Activated naive CD8-positive, alpha-beta T cell treated with anti-CD3 and anti-CD28 coated beads, Interleukin-2, amount 10 ng/mL, durations not matched to agents 7 days and 5 days (primary cell): ENCODE data around the gene GINS3. TPM values are rescaled to one million over a fixed set of nuclear protein-coding genes. Genes with fewer than 3 reads are reported as not detected.
"Not testable (repeated sequence)": the region's sequence is repeated elsewhere in the genome, so short reads cannot be mapped to it uniquely, and the experiment has no call there.

Experiments used
- ATAC-seq: fragments of 150-1000 bp; cut with Tn5 transposase; one replicate; pipeline ENCODE4 v1.10.0; 2021; ENCODE audit warnings: low read depth, moderate library complexity
- POLR2A ChIA-PET: fragments of 350-600 bp; sonication (Branson Sonifier 250); formaldehyde crosslinking; loops from one replicate; lab custom pipeline; 2021; ENCODE audit warnings: antibody characterized with exemption; lab: Charles Lee
- DNase-seq: peaks from one replicate; pipeline ENCODE4 v3.0.0; 2021
- H3K27ac Mint-ChIP-seq: one replicate; pipeline ENCODE4 v1.8.0; 2022; ENCODE audit warnings: mild to moderate bottlenecking, mixed read lengths
- H3K27me3 Mint-ChIP-seq: one replicate; pipeline ENCODE4 v1.8.0; 2022; ENCODE audit warnings: mild to moderate bottlenecking, moderate library complexity, mixed read lengths
- H3K36me3 Mint-ChIP-seq: one replicate; pipeline ENCODE4 v1.8.0; 2021; ENCODE audit warnings: mild to moderate bottlenecking, mixed read lengths
- H3K4me1 Mint-ChIP-seq: one replicate; pipeline ENCODE4 v1.8.0; 2021; ENCODE audit warnings: mixed read lengths
- H3K4me3 Mint-ChIP-seq: one replicate; pipeline ENCODE4 v1.8.0; 2022; ENCODE audit warnings: mild to moderate bottlenecking, moderate library complexity, mixed read lengths
- H3K9me3 Mint-ChIP-seq: one replicate; pipeline ENCODE4 v1.8.0; 2021; ENCODE audit warnings: mixed read lengths
- total RNA-seq, 2 experiments: library from RNA; stranded (reverse); gene quantifications; one replicate each; pipeline ENCODE4 v1.2.3, GENCODE V29; 2021

GINS3 gene
- total RNA-seq, 2 experiments from 2014 or later, result 10.2 to 11.1 TPM

DNA sequence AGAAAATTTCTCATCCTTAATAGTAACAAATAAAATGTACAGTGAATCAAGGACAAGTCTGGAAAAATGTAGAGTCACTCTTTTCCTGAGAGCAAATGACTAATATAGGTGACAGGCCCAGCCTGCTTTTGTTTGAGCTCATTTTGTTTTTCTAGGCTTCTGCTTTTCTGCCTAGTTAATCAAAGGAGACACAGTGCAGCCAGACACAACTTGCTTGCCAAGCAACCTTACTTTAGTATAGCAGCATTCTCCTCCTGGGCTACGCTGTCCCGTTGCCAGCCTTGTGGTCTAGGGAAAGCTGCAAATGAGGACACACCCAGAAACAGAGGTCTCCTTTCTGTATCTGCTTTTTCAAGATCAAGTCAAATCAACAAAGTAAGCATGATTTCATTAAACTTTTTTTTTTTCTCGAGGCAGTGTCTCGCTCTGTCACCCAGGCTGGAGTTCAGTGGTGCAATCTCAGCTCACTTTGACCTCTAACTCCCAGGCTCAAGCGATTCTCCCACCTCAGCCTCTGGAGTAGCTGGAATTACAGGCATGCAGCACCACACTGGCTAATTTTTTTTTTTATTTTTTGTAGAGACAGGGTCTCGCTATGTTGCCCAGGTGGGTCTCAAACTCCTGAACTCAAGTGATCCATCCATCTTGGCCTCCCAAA is 17.2 kb downstream of the GINS3 start:
- POLR2A ChIA-PET, result no interaction called here
- Mint-ChIP-seq H3K9me3 (no peaks in the 10 kb centered on the region), H3K27me3 (peaks cover 2% of the 10 kb centered on the region), H3K27ac (no peak overlapping the region), H3K36me3 (peaks cover 2% of the 10 kb centered on the region), H3K4me3 (no peak overlapping the region), H3K4me1 (no peaks in the 10 kb centered on the region)
- DNase-seq (no peak), ATAC-seq (no peak)

GRCh38 chr16:58411336-58411735 is 19.1 kb downstream of the GINS3 start:
- H3K27ac Mint-ChIP-seq, result no peak overlapping the region
- POLR2A ChIA-PET, result no interaction called here
- H3K36me3 Mint-ChIP-seq, result peaks cover 1% of the 10 kb centered on the region
- H3K4me3 Mint-ChIP-seq, result no peak overlapping the region
- no peak for ATAC-seq
- peaks cover 3% of the 10 kb centered on the region for H3K27me3 Mint-ChIP-seq
- no peaks in the 10 kb centered on the region for H3K4me1 Mint-ChIP-seq
- no peaks in the 10 kb centered on the region for H3K9me3 Mint-ChIP-seq
- no peak for DNase-seq

DNA sequence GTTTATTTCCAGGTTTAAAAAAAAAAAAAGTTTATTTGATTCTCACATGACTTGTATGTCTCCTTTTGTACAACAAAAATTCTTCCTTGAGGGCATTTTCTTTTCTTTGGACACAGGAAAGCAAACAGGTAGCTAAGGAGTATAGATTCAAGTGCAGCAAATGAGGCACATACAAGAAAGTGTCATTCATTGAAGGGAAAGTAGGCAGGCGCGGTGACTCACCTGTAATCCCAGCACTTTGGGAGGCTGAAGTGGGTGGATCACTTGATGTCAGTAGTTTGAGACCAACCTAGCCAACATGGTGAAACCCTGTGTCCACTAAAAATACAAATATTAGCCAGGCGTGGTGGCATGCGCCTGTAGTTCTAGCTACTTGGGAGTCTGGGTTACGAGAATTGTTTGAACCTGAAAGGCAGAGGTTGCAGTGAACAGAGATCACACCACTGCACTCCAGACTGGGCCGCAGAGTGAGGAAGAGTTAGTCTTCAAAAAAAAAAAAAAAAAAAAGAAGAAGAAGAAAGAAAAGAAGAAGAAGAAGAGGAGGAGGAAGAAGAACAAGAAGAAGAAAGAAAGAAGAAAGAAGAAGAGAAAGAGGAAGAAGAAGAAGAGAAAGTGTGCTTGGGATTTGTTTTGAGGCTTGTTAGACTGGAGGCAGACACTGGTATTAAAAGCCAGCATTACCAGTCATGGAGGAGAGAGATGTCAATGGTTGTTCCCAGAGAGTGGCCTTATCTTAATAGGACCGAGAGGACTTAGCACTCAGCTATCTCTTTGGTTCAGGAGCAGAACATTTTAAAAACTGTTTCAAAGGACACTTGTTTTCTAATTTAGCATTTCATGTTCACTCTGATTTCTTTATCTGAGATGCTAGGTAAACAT is 19.7 kb downstream of the GINS3 start:
- DNase-seq (no peak), ATAC-seq (no peak)
- H3K4me3 Mint-ChIP-seq, result no peak overlapping the region
- no peak overlapping the region for H3K27ac Mint-ChIP-seq
- H3K4me1 Mint-ChIP-seq, result no peaks in the 10 kb centered on the region
- POLR2A ChIA-PET, result no interaction called here
- H3K27me3 Mint-ChIP-seq, result peaks cover 3% of the 10 kb centered on the region
- no peaks in the 10 kb centered on the region for H3K9me3 Mint-ChIP-seq
- no peaks in the 10 kb centered on the region for H3K36me3 Mint-ChIP-seq

- POLR2A ChIA-PET, H3K27ac Mint-ChIP-seq: not testable (repeated sequence)
Observed at GRCh38 chr16:58412615-58412970, 20.3 kb downstream of the GINS3 start.

DNA sequence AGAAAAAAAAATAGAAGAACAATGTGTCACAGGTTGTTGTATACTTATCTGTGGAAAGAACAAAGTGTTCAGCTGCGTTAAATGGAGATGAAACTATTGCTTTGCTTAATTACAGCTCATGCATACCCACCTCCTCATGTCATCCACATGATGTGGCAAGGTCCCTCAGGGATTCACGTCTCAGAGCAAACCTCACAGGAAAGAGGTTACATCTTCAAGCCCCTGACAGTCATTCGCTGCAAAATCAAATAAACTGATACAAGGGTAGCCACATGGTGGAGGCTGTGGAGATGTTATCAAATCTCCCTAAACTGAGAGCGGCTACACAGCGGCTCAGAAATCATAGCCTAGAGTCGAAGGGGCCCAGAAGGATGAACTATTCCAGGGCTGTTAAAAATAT is 21.1 kb downstream of the GINS3 start:
- no peak overlapping the region for H3K4me3 Mint-ChIP-seq
- DNase-seq (no peak), ATAC-seq (no peak)
- no peaks in the 10 kb centered on the region for H3K4me1 Mint-ChIP-seq
- H3K9me3 Mint-ChIP-seq, result no peaks in the 10 kb centered on the region
- no peak overlapping the region for H3K27ac Mint-ChIP-seq
- H3K36me3 Mint-ChIP-seq, result no peaks in the 10 kb centered on the region
- POLR2A ChIA-PET, result no interaction called here
- H3K27me3 Mint-ChIP-seq, result peaks cover 3% of the 10 kb centered on the region

More at GRCh38 chr16:58412615-58412970, 20.3 kb downstream of the GINS3 start:
- not testable (repeated sequence) for H3K27me3 Mint-ChIP-seq, H3K4me3 Mint-ChIP-seq, H3K9me3 Mint-ChIP-seq, H3K4me1 Mint-ChIP-seq, DNase-seq, H3K36me3 Mint-ChIP-seq, ATAC-seq

- POLR2A ChIA-PET, result no interaction called here
- Mint-ChIP-seq H3K9me3 (no peaks in the 10 kb centered on the region), H3K27ac (no peak overlapping the region), H3K4me1 (no peaks in the 10 kb centered on the region), H3K27me3 (peaks cover 3% of the 10 kb centered on the region), H3K4me3 (no peak overlapping the region), H3K36me3 (no peaks in the 10 kb centered on the region)
- ATAC-seq, result no peak
- no peak for DNase-seq
Observed at GRCh38 chr16:58415003-58415402, 22.7 kb downstream of the GINS3 start.

GRCh38 chr16:58415961-58416360 is 23.7 kb downstream of the GINS3 start:
- POLR2A ChIA-PET, H3K9me3 Mint-ChIP-seq, H3K36me3 Mint-ChIP-seq, DNase-seq, ATAC-seq, H3K4me1 Mint-ChIP-seq, H3K27ac Mint-ChIP-seq, H3K4me3 Mint-ChIP-seq, H3K27me3 Mint-ChIP-seq: not testable (repeated sequence)

- H3K9me3 Mint-ChIP-seq, result no peaks in the 10 kb centered on the region
- DNase-seq (no peak), ATAC-seq (no peak)
- peaks cover 5% of the 10 kb centered on the region for H3K27me3 Mint-ChIP-seq
- H3K36me3 Mint-ChIP-seq, result no peaks in the 10 kb centered on the region
- POLR2A ChIA-PET, result interaction anchor here (0.6 kb wide), 1 partner anchor 9 kb away, joined by 5 read pairs; no protein-coding TSS in a partner anchor
- H3K4me3 Mint-ChIP-seq, result no peak overlapping the region
- H3K4me1 Mint-ChIP-seq, result no peaks in the 10 kb centered on the region
- H3K27ac Mint-ChIP-seq, result no peak overlapping the region
Observed at GRCh38 chr16:58417035-58417434, 24.8 kb downstream of the GINS3 start.

DNA sequence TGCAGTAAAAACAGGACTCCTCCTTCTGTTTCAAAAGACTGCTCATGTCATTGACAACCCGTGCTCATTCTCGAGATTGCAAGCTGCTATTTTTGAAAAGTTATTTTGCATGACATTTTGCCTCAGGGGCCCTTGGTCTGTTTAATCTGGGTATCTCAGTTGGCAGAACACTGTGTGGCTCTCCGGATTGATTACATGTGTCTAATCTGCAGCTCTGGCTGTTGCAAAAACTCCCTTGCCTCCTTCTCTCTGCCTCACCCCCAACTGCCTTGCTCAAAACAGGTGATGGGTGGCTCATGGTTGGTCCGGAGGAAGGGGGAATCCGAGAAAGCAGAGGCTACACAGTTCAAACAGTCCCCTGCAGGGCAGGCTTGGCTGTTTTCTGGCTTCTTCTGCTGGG is 25.3 kb downstream of the GINS3 start:
- DNase-seq, result no peak
- POLR2A ChIA-PET, result no interaction called here
- Mint-ChIP-seq H3K4me3 (no peak overlapping the region), H3K27me3 (peaks cover 7% of the 10 kb centered on the region), H3K9me3 (no peaks in the 10 kb centered on the region), H3K4me1 (no peaks in the 10 kb centered on the region), H3K36me3 (no peaks in the 10 kb centered on the region), H3K27ac (no peak overlapping the region)
- ATAC-seq, result no peak

- H3K27me3 Mint-ChIP-seq, result peaks cover 12% of the 10 kb centered on the region
- no peak overlapping the region for H3K27ac Mint-ChIP-seq
- no peak overlapping the region for H3K4me3 Mint-ChIP-seq
Observed at GRCh38 chr16:58418026-58418425, 25.8 kb downstream of the GINS3 start.

GRCh38 chr16:58418601-58419000 is 26.3 kb downstream of the GINS3 start:
- no peak overlapping the region for H3K27ac Mint-ChIP-seq
- no peak for DNase-seq
- no peak for ATAC-seq

More at GRCh38 chr16:58418026-58418425, 25.8 kb downstream of the GINS3 start:
- no peak for ATAC-seq
- Mint-ChIP-seq H3K36me3 (no peaks in the 10 kb centered on the region), H3K9me3 (no peaks in the 10 kb centered on the region), H3K4me1 (no peaks in the 10 kb centered on the region)
- DNase-seq, result no peak
- POLR2A ChIA-PET, result no interaction called here

GRCh38 chr16:58419241-58419990 is 27.1 kb downstream of the GINS3 start:
- Mint-ChIP-seq H3K27ac (no peak overlapping the region), H3K27me3 (peaks cover 18% of the 10 kb centered on the region)
- no peak for DNase-seq

More at GRCh38 chr16:58418601-58419000, 26.3 kb downstream of the GINS3 start:
- Mint-ChIP-seq H3K4me1 (no peaks in the 10 kb centered on the region), H3K27me3 (peaks cover 13% of the 10 kb centered on the region), H3K4me3 (no peak overlapping the region), H3K36me3 (no peaks in the 10 kb centered on the region), H3K9me3 (no peaks in the 10 kb centered on the region)
- POLR2A ChIA-PET, result no interaction called here

GRCh38 chr16:58421059-58421458 is 28.8 kb downstream of the GINS3 start:
- no peaks in the 10 kb centered on the region for H3K36me3 Mint-ChIP-seq

More at GRCh38 chr16:58419241-58419990, 27.1 kb downstream of the GINS3 start:
- H3K4me3 Mint-ChIP-seq, result no peak overlapping the region
- H3K4me1 Mint-ChIP-seq, result no peaks in the 10 kb centered on the region
- H3K9me3 Mint-ChIP-seq, result no peaks in the 10 kb centered on the region
- no peaks in the 10 kb centered on the region for H3K36me3 Mint-ChIP-seq
- ATAC-seq, result no peak
- POLR2A ChIA-PET, result interaction anchor here (0.5 kb wide), 1 partner anchor 97 kb away, joined by 4 read pairs; no protein-coding TSS in a partner anchor

More at GRCh38 chr16:58421059-58421458, 28.8 kb downstream of the GINS3 start:
- Mint-ChIP-seq H3K27ac (no peak overlapping the region), H3K27me3 (peaks cover 25% of the 10 kb centered on the region), H3K9me3 (no peaks in the 10 kb centered on the region), H3K4me3 (no peak overlapping the region), H3K4me1 (peaks cover 12% of the 10 kb centered on the region)
- no peak for DNase-seq
- ATAC-seq, result no peak
- POLR2A ChIA-PET, result no interaction called here
